Mucosa of descending colon (tissue), 3 donors: Measurements from ENCODE around the gene DNAI7. TPM values are rescaled to one million over a fixed set of nuclear protein-coding genes. Genes with fewer than 3 reads are reported as not detected.

Experiments
- ATAC-seq: fragments of 200-7000 bp; cut with Tn5 transposase; one replicate; pipeline ENCODE4 v1.9.1; 2020; ENCODE audit warnings: mild to moderate bottlenecking, moderate library complexity
- DNase-seq, 3 donors: peaks; one replicate each; pipeline ENCODE4 v3.0.0-alpha.2; 2020
- H3K36me3 ChIP-seq: fragments of 200-600 bp; one replicate; pipeline ENCODE4 v1.8.0; 2021; ENCODE audit warnings: low read depth, mild to moderate bottlenecking
- H3K4me1 ChIP-seq: fragments of 200-600 bp; one replicate; pipeline ENCODE4 v1.8.0; 2021; ENCODE audit warnings: low read depth, mild to moderate bottlenecking
- H3K4me3 ChIP-seq: fragments of 200-600 bp; one replicate; pipeline ENCODE4 v1.8.0; 2021; ENCODE audit warnings: mild to moderate bottlenecking
- H3K9me3 ChIP-seq: fragments of 200-600 bp; one replicate; pipeline ENCODE4 v1.8.0; 2021; ENCODE audit warnings: mild to moderate bottlenecking
- CTCF ChIP-seq: fragments of 200-600 bp; IDR thresholded peaks from one replicate; pipeline ENCODE4 v1.8.0; 2022; ENCODE audit warnings: antibody characterized with exemption, mild to moderate bottlenecking
- intact Hi-C, 2 donors: fragments of 100-400 bp; cut with DNase I in 1 of 2; cut with micrococcal nuclease in 1 of 2; formaldehyde crosslinking; loops; one replicate each; pipeline versions ENCODE4 v1.11.0 to v1.11.1; 2022; cut with DNase I, micrococcal nuclease
- total RNA-seq, 3 donors: library from RNA; stranded (reverse); fragmentation: NEBNext Ultra II Directional in 2 of 3; extraction: Animal tissue kit (Norgen Biotek cat#: 25700) in 2 of 3; gene quantifications; one replicate each; pipeline versions ENCODE4 v1.2.1 to v1.2.4, GENCODE V29; 2021 to 2023
- donor health status: DM: no; HTN: no; CAD: no; lungs with moderate emphysema.
- donor health status: DM: no; HTN: no; CAD: no.
- donor health status: DM: no; HTN: yes; CAD: no.

Gene DNAI7
- total RNA-seq, 3 donors from 2014 or later, result 1.0 TPM; not detected in 2

- intact Hi-C loops, result no loop called here
- H3K4me1 ChIP-seq, result no peaks in the 10 kb centered on the region
- no peaks in the 10 kb centered on the region for H3K9me3 ChIP-seq
- no peak for ATAC-seq
- no peak overlapping the region for H3K4me3 ChIP-seq
- DNase-seq, result no peak
- H3K36me3 ChIP-seq, result no peaks in the 10 kb centered on the region
- no peak for TF ChIP-seq CTCF
Measured at GRCh38 chr12:25123126-25123525, 71.8 kb downstream of the DNAI7 start.

- H3K4me1 ChIP-seq, result no peaks in the 10 kb centered on the region
- intact Hi-C loops, result no loop called here
- DNase-seq, result no peak
- TF ChIP-seq CTCF, result no peak
- no peak overlapping the region for H3K4me3 ChIP-seq
- no peak for ATAC-seq
- H3K9me3 ChIP-seq, result no peaks in the 10 kb centered on the region
- no peaks in the 10 kb centered on the region for H3K36me3 ChIP-seq
Measured at GRCh38 chr12:25121916-25122315, 73.0 kb downstream of the DNAI7 start.

DNA sequence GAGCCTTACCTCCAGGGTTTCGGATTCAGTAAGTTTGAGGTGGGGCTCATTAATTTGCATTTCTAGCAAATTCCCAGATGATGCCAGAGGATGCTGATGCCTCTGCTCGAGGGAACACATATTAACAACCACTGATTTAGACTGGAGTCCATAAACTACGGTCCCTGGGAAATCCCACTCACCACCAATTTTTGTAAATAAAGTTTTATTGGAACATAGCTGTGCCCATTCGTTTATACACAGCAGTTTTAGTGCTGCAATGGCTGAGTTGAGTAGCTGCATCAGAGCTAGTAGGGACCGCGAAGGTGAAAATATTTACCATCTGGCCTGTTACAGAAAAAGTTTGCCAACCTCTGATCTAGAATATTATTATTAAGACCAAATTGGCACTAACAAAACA, 73.8 kb downstream of the DNAI7 start:
- intact Hi-C loops, result no loop called here
- TF ChIP-seq CTCF, result no peak
- DNase-seq, result no peak
- no peaks in the 10 kb centered on the region for H3K36me3 ChIP-seq
- ATAC-seq, result no peak
- no peaks in the 10 kb centered on the region for H3K9me3 ChIP-seq
- H3K4me3 ChIP-seq, result no peak overlapping the region
- H3K4me1 ChIP-seq, result no peaks in the 10 kb centered on the region

DNA sequence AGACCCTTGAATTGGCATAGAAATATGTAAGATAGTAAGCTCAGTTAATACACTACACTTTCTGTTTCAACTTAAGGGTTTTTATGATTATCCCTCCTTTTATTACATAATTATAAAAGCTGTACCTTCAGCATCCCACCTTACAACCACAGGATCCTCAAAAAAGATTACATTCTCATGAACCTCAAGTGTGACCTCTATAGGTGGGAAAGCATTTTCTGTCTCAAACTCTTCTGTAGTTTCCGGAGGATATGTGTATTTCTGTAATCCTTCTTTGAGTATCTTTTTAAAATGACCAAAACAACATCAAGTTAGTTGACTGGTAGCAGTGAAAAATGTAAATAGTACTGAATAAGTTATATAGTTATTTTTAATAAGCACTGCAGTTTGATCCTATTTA, 75.9 kb downstream of the DNAI7 start:
- Histone ChIP-seq H3K9me3 (no peaks in the 10 kb centered on the region), H3K4me1 (no peaks in the 10 kb centered on the region), H3K4me3 (no peak overlapping the region), H3K36me3 (no peaks in the 10 kb centered on the region)
- no peak for TF ChIP-seq CTCF
- no peak for DNase-seq
- no peak for ATAC-seq
- intact Hi-C loops, result no loop called here

- intact Hi-C loops, result no loop called here
- H3K36me3 ChIP-seq, result no peaks in the 10 kb centered on the region
- H3K4me1 ChIP-seq, result no peaks in the 10 kb centered on the region
- H3K9me3 ChIP-seq, result no peaks in the 10 kb centered on the region
- DNase-seq (no peak), ATAC-seq (no peak)
- no peak for TF ChIP-seq CTCF
- H3K4me3 ChIP-seq, result no peak overlapping the region
Measured at GRCh38 chr12:25115677-25116076, 79.3 kb downstream of the DNAI7 start.

DNA sequence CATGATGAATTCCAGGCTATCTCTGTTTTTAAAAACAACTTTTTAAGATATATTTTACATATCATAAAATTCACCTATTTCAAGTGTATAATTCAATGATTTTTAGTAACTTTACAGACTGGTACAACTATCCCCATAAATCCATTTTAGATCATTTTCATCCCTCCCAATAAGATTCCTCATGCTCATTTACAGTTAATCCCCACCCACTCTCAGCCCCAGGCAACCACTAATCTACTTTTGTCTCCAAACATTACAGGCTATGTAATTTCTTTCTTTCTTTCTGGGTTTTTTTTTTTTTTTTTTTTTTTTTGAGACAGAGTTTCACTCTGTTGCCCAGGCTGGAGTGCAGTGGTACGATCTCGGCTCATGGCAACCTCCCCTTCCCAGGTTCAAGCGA, 81.3 kb downstream of the DNAI7 start:
- Histone ChIP-seq H3K4me3 (no peak overlapping the region), H3K9me3 (no peaks in the 10 kb centered on the region), H3K4me1 (no peaks in the 10 kb centered on the region), H3K36me3 (no peaks in the 10 kb centered on the region)
- intact Hi-C loops, result no loop called here
- ATAC-seq (no peak), DNase-seq (no peak)
- TF ChIP-seq CTCF, result no peak
